A673 (cell line): ENCODE results near the gene ZDHHC11. TPM values are rescaled to one million over a fixed set of nuclear protein-coding genes. Genes with fewer than 3 reads are reported as not detected.
"Not testable (repeated sequence)": the region's sequence is repeated elsewhere in the genome, so short reads cannot be mapped to it uniquely, and the experiment has no call there.

Experiments
- BruUV-seq: library from RNA; stranded (reverse); fragments of 400-500 nt; replicated peaks from 2 replicates; lab custom pipeline; 2021; lab: Mats Ljungman, UMichigan
- CTCF ChIA-PET: fragments of 300-600 bp; sonication (Branson Sonifier 250); formaldehyde crosslinking; loops from one replicate; lab custom pipeline; 2022; ENCODE audit warnings: antibody characterized with exemption; lab: Charles Lee
- POLR2A ChIA-PET: fragments of 300-600 bp; sonication (Branson Sonifier 250); formaldehyde crosslinking; loops from one replicate; lab custom pipeline; 2022; ENCODE audit warnings: antibody characterized with exemption; ENCODE audit not compliant: low non-redundant PET; lab: Charles Lee
- DNase-seq: peaks from one replicate; pipeline ENCODE4 v3.0.0-alpha.2; 2015; ENCODE audit warnings: low spot score
- H3K27ac ChIP-seq: fragments of 200-600 bp; sonication (generic); 2 replicates; pipeline ENCODE4 v1.5.1; 2016; ENCODE audit warnings: mixed run types, low read depth, mild to moderate bottlenecking, mixed read lengths, antibody characterized with exemption, low read length; ENCODE audit not compliant: poor library complexity, severe bottlenecking
- H3K27me3 ChIP-seq: fragments of 200-600 bp; sonication (generic); replicated peaks from 2 replicates; pipeline ENCODE4 v1.6.1; 2017; ENCODE audit warnings: mixed run types, low read depth, mild to moderate bottlenecking, mixed read lengths, antibody characterized with exemption, low read length; ENCODE audit not compliant: insufficient read depth, poor library complexity
- H3K36me3 ChIP-seq: fragments of 200-600 bp; sonication (generic); 2 replicates; pipeline ENCODE4 v1.6.1; 2016; ENCODE audit warnings: mixed run types, mild to moderate bottlenecking, mixed read lengths, antibody characterized with exemption, low read length; ENCODE audit not compliant: insufficient read depth, poor library complexity, severe bottlenecking
- H3K4me1 ChIP-seq: fragments of 200-600 bp; sonication (generic); 2 replicates; pipeline ENCODE4 v1.6.1; 2017; ENCODE audit warnings: mixed run types, mild to moderate bottlenecking, mixed read lengths, antibody characterized with exemption, low read length; ENCODE audit not compliant: insufficient read depth, poor library complexity, severe bottlenecking
- H3K4me3 ChIP-seq: fragments of 200-600 bp; sonication (generic); 2 replicates; pipeline ENCODE4 v1.5.1; 2016; ENCODE audit warnings: low read depth, mixed run types, mild to moderate bottlenecking, mixed read lengths, low read length; ENCODE audit not compliant: poor library complexity, severe bottlenecking
- H3K9me3 ChIP-seq: fragments of 200-600 bp; sonication (generic); 2 replicates; pipeline ENCODE4 v1.6.1; 2016; ENCODE audit warnings: mixed run types, low read depth, mild to moderate bottlenecking, mixed read lengths, antibody characterized with exemption, low read length; ENCODE audit not compliant: poor library complexity, severe bottlenecking
- CTCF ChIP-seq: fragments of 300-800, 200-600 bp; sonication (generic); conservative IDR thresholded peaks from 2 replicates; pipeline ENCODE4 v1.5.1; 2017; ENCODE audit warnings: low read depth, mild to moderate bottlenecking, antibody characterized with exemption, low read length, moderate library complexity, mixed read lengths
- EZH2 ChIP-seq: fragments of 200-600 bp; sonication (generic); IDR thresholded peaks from 2 replicates; pipeline ENCODE4 v1.6.1; 2017; ENCODE audit warnings: borderline replicate concordance, low read depth, mild to moderate bottlenecking, mixed read lengths, antibody characterized with exemption, low read length; ENCODE audit not compliant: poor library complexity, severe bottlenecking
- intact Hi-C: fragments of 100-400 bp; cut with micrococcal nuclease; formaldehyde crosslinking; loops from one replicate; pipeline ENCODE4 v1.10.0; 2022; ENCODE audit not compliant: unreplicated experiment
- total RNA-seq: library from RNA; stranded (reverse); gene quantifications from 2 replicates; pipeline ENCODE4 v1.2.3, GENCODE V29; 2021

ZDHHC11 gene
- total RNA-seq, 1 experiment from 2014 or later = 47.3 TPM

DNA sequence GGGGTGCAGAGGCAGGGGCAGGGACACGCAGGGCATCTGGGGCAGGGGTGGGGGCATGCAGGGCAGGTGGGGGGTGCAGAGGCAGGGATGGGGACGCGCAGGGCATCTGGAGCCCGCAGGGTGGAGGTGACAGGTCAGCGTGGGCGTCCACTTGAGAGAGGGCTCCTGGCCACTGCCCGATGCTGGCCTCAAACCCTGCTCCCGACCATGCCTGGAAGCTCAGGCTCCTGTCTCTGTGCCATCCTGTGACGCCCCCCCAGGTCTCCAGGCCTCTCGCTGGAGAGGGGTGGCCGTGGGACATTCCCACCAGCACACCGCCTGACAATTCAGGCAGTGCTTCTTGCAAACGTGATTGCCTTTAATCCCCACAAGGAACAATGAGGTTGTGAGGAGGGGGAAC lies 99.3 kb downstream of the ZDHHC11 start:
- TF ChIP-seq EZH2 (no peak), CTCF (no peak)

DNA sequence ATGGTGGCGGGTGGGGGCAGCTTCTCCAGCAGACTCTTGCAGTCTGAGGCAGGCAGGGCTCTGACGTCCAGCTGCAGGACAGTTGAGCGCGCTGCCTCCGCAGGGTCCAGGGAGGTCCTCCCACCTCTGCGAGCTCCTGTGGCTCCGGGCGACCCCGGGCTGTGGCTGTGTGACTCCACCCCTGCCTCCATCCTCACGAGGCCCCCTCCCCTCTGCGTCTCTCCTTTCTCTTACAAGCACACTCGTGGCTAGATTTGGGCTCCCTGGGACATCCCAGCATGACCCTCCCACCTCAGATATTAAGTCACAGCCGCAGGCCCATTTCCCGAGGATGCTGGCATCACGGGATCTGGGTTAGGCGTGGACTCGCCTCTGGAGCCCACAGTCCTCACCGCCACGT lies 100.6 kb downstream of the ZDHHC11 start:
- DNase-seq, H3K9me3 ChIP-seq, CTCF ChIA-PET, POLR2A ChIA-PET, H3K27me3 ChIP-seq, H3K4me3 ChIP-seq, intact Hi-C loops, H3K4me1 ChIP-seq, H3K27ac ChIP-seq, H3K36me3 ChIP-seq, BruUV-seq: not testable (repeated sequence)

More for the DNA sequence above, 99.3 kb downstream of the ZDHHC11 start:
- intact Hi-C loops = no loop called here
- no peaks in the 10 kb centered on the region for H3K27me3 ChIP-seq
- ChIA-PET CTCF (no interaction called here), POLR2A (no interaction called here)
- no peaks in the 10 kb centered on the region for H3K36me3 ChIP-seq
- no TSS peak for BruUV-seq
- H3K4me1 ChIP-seq = no peaks in the 10 kb centered on the region
- no peak overlapping the region for H3K27ac ChIP-seq
- no peaks in the 10 kb centered on the region for H3K9me3 ChIP-seq
- DNase-seq = no peak
- H3K4me3 ChIP-seq = no peak overlapping the region

DNA sequence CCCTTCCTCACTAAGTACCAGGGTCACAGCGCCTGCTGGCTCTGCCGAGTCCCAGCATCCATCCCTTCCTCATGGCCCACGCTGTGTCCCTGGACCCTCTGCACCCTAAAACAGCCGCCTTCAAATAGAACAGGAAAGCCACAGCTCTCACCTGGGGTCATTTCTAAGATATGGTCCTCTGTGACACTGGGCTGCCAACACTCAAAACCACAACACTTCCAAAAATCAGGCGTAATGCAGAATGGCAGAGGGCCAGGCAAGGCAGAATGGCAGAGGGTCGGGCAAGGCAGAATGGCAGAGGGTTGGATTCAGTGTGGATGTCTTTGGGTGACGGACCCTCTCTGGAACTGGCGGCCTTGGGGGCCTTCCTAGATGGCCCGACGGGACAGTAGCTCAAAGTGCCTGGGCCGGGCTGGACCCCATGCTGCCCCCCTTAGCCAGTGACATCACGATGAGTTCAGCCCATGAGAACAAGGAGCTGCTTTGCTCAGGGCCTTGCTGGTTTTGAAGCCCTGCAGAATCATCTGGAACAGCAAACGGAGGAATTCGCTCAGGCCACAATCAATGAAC lies 101.6 kb downstream of the ZDHHC11 start:
- Histone ChIP-seq H3K9me3 (no peaks in the 10 kb centered on the region), H3K4me1 (no peaks in the 10 kb centered on the region), H3K36me3 (no peaks in the 10 kb centered on the region), H3K27me3 (no peaks in the 10 kb centered on the region), H3K4me3 (no peak overlapping the region), H3K27ac (no peak overlapping the region)
- intact Hi-C loops = no loop called here
- POLR2A ChIA-PET = no interaction called here
- no peak for DNase-seq
- CTCF ChIA-PET = no interaction called here
- BruUV-seq = no TSS peak
- no peak for TF ChIP-seq EZH2
- TF ChIP-seq CTCF = no peak

- BruUV-seq, CTCF ChIA-PET: not testable (repeated sequence)
These were observed 102.5 kb downstream of the ZDHHC11 start for GRCh38 chr5:748011-748980.

DNA sequence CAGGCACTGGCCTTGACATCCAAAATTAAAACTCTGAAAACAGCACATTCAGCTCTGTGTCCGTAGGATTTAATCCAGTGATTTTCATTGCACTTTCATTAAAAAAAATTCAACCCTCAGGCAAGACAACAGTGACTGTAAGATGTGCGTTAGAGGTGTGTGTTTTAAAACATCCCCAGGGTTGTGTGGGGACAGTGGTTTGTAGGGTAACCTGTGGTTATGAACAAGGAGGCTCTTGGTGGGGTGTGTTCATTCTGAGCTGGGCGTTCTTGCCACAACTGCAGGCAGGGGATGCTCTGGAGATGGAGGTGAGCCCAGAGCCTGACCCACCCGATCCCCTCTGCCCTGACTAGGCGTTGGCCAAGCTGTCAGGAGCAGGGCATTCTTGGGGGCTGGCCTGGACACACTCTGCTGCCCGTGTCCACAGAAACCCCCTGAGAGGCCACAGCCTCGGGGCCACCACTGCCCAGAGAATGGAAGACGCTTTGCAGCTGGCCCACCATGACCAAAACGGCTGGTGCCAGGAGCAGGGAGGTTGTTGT lies 103.4 kb downstream of the ZDHHC11 start:
- BruUV-seq, H3K4me3 ChIP-seq, H3K4me1 ChIP-seq, H3K36me3 ChIP-seq, H3K27ac ChIP-seq, H3K27me3 ChIP-seq, DNase-seq, POLR2A ChIA-PET, H3K9me3 ChIP-seq, intact Hi-C loops, CTCF ChIA-PET: not testable (repeated sequence)

More at GRCh38 chr5:748011-748980, 102.5 kb downstream of the ZDHHC11 start:
- H3K4me3 ChIP-seq, H3K27me3 ChIP-seq, H3K36me3 ChIP-seq, H3K4me1 ChIP-seq, POLR2A ChIA-PET, H3K27ac ChIP-seq, H3K9me3 ChIP-seq, intact Hi-C loops, DNase-seq: not testable (repeated sequence)
